ENCODE measurements around the gene GFER.

GFER gene

DNA sequence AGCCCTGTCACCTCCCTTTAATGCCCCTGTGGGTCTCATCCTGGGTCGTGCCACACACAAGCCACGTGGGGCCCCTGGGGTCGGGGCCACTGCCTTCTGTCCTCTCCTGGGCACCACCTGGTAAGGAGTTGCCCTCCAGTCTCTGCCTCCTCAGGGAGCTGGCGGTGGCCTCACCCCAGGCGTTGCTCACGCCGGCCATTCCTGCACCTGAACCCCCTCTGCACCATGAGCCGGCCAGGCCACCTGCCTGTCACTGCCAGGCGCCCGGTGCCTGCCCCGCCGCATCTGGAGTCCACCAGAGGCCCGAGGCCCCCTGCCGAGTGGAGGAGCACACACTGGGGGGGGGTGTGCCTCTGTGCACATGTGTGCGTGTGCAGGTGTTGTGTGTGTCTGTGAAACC lies 53.1 kb downstream of the GFER start:
- Histone ChIP-seq H3K27ac (no peak overlapping the region), H3K4me3 (ENCODE audit: low read depth, low read length) (no peak overlapping the region)

More for the DNA sequence above, 53.1 kb downstream of the GFER start:
- Histone ChIP-seq H3K27me3 (ENCODE audit: insufficient read depth, low read depth, severe bottlenecking) (no peaks in the 10 kb centered on the region), H3K9me3 (ENCODE audit: severe bottlenecking) (no peaks in the 10 kb centered on the region), H3K36me3 (peaks cover 20% of the 10 kb centered on the region)
- DNase-seq = no peak
- TF ChIP-seq, protein P1, sequence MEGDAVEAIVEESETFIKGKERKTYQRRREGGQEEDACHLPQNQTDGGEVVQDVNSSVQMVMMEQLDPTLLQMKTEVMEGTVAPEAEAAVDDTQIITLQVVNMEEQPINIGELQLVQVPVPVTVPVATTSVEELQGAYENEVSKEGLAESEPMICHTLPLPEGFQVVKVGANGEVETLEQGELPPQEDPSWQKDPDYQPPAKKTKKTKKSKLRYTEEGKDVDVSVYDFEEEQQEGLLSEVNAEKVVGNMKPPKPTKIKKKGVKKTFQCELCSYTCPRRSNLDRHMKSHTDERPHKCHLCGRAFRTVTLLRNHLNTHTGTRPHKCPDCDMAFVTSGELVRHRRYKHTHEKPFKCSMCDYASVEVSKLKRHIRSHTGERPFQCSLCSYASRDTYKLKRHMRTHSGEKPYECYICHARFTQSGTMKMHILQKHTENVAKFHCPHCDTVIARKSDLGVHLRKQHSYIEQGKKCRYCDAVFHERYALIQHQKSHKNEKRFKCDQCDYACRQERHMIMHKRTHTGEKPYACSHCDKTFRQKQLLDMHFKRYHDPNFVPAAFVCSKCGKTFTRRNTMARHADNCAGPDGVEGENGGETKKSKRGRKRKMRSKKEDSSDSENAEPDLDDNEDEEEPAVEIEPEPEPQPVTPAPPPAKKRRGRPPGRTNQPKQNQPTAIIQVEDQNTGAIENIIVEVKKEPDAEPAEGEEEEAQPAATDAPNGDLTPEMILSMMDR (IDR thresholded peaks at IDR 0.05; ENCODE audit: low read depth, low read length) = no peak
